Right lobe of liver (tissue), 4 donors: ENCODE results near the gene SRGAP2B.
"Not testable (repeated sequence)": the region's sequence is repeated elsewhere in the genome, so short reads cannot be mapped to it uniquely, and the experiment has no call there.

Experiments
- CTCF ChIP-seq, 4 donors: fragments of 200-600 bp in 3 of 4; fragments of 450-650 bp in 1 of 4; IDR thresholded peaks; one replicate each; pipeline versions ENCODE4 v1.5.1 to v1.8.0; 2016 to 2022; ENCODE audit warnings: antibody characterized with exemption in 4 of 4, mild to moderate bottlenecking in 2 of 4
- POLR2A ChIP-seq: fragments of 450-650 bp; IDR thresholded peaks from one replicate; pipeline ENCODE4 v1.6.1; 2017; ENCODE audit warnings: antibody characterized with exemption, mild to moderate bottlenecking
- donor health status: DM: no; HTN: no; CAD: no.
- donor health status: DM: no; HTN: no; CAD: no.
- donor health status: DM: no; HTN: yes; CAD: no.

DNA sequence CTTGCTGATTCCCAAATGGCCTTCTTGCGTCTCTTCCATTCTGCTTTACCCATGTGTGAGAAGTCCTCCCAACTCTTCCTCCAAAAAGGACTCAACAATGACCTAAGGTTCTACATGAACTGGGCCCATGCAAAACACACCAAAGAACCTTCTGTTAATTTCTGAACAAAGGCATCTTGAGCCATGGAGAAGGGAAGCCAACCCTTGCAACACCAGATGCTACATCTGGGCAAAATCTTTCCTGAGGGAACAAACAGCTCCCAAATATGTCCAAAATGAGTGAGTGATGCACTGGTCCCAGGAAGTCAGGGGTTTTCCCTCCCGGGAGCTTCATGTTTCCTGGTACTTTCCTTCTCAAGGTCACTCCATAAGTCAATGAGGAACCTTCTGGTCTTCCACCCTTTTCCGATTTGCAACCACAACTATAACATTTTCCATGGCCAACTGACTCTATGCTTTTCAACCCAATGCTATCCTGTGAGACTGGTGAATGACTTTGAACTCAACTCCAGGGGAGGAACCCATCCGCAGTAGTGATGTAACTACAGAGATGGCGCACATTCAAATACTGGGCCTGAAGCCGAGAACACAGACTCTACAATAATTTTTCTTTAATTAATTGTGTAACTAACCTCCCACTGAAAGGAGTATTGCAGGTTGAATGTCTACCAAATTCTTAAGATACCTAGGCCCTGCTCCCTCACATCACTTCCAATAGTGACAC, 112.2 kb downstream of the SRGAP2B start:
- TF ChIP-seq POLR2A; CTCF (IDR thresholded peaks at IDR 0.05): not testable (repeated sequence)
